Stimulated activated CD8-positive, alpha-beta memory T cell treated with anti-CD3 and anti-CD28 coated beads, Interleukin-15, amount 100 ng/mL, for 24 hours (primary cell): ENCODE measurements around the gene DNAJC12.
"Not testable (repeated sequence)": the region's sequence is repeated elsewhere in the genome, so short reads cannot be mapped to it uniquely, and the experiment has no call there.

Experiments used
- DNase-seq: peaks from one replicate; pipeline ENCODE4 v3.0.0-alpha.2; 2020; ENCODE audit warnings: low read depth

The DNAJC12 gene

DNA sequence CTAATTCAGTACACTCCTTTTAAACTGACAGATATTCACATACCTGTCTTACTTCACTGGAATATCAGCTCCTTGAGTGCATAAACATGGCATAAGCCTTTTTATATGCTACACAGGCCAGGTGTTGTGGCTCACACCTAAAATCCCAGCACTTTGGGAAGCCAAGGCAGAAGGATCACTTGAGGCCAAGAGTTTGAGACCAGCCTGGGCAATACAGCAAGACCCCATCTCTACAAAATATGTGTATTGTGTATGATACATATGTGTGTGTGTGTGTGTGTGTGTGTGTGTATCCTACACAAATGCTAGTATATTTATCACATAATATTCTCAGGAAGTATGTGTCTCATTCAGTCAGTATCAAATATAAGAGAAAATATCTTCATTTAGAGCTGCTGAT lies 45.3 kb downstream of the DNAJC12 start:
- no peak for DNase-seq

GRCh38 chr10:67790534-67791408 lies 47.2 kb downstream of the DNAJC12 start:
- no peak for DNase-seq

DNA sequence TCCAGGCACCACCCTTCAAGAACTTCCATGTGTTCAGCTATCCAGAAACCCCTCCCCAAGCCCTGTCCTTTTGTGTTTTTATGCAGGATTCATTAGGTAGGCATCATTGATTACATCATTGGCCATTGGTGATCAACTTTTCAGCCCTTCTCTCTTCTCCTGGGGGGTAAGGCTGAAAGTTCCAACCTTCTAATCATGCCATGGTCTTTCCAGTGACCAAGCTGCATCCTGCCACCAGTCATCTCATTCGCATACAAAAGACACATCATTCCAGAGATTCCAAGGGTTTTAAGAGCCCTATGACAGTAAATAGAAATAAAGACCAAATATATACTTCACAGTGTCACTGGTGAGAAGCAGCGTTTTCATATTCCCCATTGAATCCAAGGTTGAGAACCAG lies 48.2 kb downstream of the DNAJC12 start:
- no peak for DNase-seq

GRCh38 chr10:67788028-67788886 lies 49.7 kb downstream of the DNAJC12 start:
- peak; percentile 50 for DNase-seq

GRCh38 chr10:67785098-67785497 lies 52.9 kb downstream of the DNAJC12 start:
- no peak for DNase-seq

- no peak for DNase-seq
These were observed 53.5 kb downstream of the DNAJC12 start for GRCh38 chr10:67784474-67784873.

DNA sequence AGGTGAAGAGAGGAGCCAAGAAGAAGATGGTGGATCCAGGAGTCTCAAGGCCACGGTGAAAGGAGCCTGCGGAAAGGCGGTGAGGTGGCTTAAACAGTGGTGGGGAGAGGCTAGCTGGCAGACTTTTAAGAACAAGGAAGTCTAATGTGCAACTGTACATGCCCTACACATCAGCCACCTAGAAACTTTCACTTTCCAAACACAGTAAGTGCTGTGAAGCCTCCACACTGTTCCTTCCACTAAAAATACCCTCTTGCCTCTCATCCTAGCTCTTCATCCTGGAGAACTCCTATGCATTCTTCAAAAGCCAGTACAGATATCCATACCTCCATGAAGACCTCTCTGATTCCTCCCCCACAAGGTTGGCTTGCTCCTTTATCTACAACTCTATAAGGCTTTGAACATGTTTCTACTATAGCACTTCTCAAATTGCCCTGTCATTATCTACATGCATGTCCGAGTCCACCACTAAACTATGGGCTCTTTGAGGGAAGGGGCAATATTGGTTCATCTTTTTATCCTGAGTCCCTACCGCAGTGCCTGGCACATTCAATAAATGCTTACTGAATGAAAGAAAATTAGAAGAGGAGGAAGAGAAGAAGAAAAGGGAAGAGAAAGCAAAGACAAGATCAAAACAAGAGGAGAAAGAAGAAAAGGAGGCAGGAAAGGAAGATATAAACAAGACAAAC lies 54.2 kb downstream of the DNAJC12 start:
- DNase-seq = no peak

DNA sequence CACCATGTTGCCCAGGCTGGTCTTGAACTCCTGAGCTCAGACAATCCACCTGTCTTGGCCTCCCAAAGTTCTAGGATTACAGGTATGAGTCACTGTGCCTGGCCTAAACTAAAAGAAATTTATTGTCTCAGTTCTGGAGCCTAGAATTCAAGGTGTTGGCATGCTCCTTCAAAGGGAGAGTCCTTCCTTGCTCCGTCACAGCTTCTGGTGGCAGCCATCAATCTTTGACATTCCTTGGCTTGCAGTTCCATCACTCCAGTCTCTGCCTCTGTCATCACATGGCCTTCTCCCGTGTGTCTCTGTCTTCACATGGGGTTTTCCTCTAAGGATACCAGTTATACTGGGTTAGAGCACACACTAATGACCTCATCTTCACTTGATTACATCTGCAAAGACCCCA lies 55.5 kb downstream of the DNAJC12 start:
- DNase-seq = no peak

DNA sequence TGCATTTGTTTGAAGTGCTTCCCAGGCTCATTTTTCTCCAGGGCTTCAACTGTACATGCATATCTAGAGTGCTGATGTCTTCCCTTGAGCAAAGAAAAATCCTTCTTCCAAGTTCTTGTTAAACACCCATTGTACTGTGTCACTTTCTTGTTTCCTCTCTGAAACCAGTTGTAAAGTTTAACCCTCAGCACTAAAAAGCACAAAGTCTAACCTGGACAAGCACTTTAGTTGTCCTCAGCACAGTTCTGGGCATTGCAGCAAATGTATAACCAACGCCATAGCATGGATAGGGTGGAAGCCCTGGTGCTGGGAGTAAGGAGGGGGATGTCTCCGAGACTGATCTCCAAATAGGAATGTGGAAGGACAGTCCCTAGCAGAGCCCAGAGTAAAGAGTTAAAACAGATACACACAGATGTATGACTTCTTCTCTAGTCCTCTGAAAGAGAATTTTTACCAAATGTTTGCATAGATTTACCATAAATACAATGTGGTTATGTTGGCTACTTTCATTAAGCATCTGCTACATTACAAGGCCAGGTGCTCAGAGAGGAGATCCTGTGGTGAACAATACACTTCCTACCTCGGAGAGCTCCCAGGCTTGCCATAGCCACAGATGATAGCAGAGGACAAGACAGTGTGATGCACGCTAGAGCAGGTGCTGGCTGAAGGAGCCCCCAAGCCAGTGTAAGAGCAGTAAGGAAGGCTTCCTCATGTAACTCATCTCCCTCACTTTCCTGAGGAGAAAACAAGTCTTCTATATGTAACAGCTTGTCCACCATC lies 57.0 kb downstream of the DNAJC12 start:
- no peak for DNase-seq

DNA sequence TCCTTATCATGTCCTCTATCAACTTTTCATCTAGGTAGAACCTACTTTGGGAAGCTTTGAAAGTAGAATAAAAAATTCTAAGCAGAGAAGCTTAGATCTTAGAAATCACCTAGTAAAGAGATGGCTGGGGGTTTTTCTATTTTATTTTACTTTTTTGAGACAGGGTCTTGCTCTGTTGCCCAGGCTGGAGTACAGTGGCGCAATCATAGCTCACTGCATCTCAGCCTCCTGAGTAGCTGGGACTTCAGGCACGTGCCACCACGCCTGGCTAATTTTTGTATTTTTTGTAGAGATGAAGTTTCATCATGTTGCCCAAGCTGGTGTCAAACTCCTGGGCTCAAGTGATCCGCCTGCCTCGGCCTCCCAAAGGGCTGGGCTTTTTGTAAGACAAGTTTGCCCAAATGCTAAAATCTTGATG lies 57.8 kb downstream of the DNAJC12 start:
- not testable (repeated sequence) for DNase-seq

- DNase-seq = no peak
These were observed 58.4 kb downstream of the DNAJC12 start for GRCh38 chr10:67779465-67780203.

DNA sequence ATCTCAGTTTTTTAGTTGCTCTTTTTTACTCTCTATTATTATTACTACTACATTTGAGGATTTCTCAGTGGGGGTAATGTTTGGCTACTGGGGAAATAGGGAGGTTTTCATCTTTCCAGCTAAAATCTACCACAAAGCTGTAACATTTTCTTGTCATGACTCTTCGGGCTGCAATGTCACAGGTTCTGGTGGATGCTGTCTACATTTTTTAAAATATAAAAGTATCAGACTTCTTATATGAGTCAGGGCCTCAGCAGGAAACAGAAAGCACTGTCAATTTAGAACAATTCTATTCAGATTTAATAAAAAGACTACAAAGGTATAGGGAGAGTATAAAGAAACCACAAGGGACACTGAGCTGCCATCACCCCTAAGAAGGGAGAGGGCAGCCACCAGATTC lies 61.6 kb downstream of the DNAJC12 start:
- DNase-seq = no peak

- DNase-seq = no peak
These were observed 62.7 kb downstream of the DNAJC12 start for GRCh38 chr10:67775279-67775678.

- no peak for DNase-seq
These were observed 65.0 kb downstream of the DNAJC12 start for GRCh38 chr10:67772894-67773511.

- no peak for DNase-seq
These were observed 65.8 kb downstream of the DNAJC12 start for GRCh38 chr10:67772151-67772550.

- no peak for DNase-seq
These were observed 66.8 kb downstream of the DNAJC12 start for GRCh38 chr10:67771200-67771599.

GRCh38 chr10:67770537-67770936 lies 67.5 kb downstream of the DNAJC12 start:
- DNase-seq = no peak

DNA sequence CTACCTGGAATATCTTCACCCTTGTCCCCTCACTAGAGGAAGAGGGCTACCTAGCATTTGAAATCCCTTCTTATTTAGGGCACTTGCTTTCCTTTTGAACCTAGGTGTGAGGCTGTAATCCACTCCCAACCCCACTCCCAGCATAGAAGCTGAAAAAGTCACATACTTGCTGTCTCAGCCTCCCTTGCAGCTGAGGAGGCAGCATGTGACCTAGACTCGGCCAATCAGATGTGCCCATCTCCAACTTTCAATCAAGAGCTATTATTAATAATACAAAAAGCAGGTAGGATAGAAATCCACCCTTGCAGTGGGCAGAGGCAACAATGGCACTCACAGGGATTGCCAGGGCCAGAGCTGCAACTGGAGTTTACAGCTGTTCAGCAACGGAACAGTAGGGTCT lies 70.7 kb downstream of the DNAJC12 start:
- DNase-seq = no peak

DNA sequence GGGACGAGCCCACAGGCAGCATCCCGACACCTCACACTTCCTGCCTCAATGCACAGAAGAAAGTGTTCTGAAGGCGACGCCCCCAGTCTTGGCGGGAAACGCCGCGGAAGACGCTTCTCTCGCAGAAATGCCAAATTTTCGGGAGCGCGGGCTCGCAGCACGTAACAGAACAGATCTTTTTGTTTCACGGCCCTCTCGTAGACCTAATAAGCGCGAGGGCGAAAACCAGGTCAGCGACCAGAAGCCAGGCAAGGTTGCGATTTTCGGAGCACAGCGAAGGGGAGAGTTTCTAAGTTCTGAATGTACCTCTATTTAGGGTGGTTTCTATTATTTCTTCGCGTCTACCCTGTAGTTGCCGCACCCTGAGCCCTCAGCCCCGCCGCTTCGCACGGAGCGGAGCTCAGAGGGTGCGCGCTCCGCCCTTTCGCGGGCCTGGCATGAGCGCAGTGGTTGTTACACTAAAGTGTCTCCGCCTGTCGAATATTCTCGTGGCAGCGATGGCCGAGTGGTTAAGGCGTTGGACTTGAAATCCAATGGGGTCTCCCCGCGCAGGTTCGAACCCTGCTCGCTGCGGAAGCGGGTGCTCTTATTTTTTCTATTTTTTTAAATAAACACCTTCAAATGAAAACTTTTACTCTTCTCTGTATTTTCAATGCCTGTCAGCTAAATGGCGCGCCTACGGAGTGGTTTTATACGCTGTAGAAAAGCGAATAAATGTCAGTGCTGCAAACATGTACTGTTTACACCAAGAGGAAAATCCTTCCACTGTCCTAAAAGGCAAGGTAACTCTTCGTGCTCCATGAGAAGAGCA lies 73.8 kb downstream of the DNAJC12 start:
- DNase-seq = peak; percentile 99
